Stimulated activated CD4-positive, alpha-beta T cell treated with anti-CD3 and anti-CD28 coated beads, Interleukin-1b, Interleukin-23, amount 100 ng/mL, for 24 hours (primary cell): Measurements from ENCODE around the gene MEST.
A peak's percentile ranks its signal among the peaks of the same experiment; 100 is the strongest.
"Not testable (repeated sequence)": the region's sequence is repeated elsewhere in the genome, so short reads cannot be mapped to it uniquely, and the experiment has no call there.

Experiments used
- DNase-seq, 4 experiments: peaks; one replicate each; pipeline ENCODE4 v3.0.0-alpha.2; 2020; ENCODE audit warnings: low read depth in 4 of 4, low spot score in 1 of 4

The MEST gene

GRCh38 chr7:130483031-130483430, 8.9 kb upstream of the MEST start:
- DNase-seq, result no peak

GRCh38 chr7:130485734-130486113, 6.2 kb upstream of the MEST start:
- no peak for DNase-seq

DNA sequence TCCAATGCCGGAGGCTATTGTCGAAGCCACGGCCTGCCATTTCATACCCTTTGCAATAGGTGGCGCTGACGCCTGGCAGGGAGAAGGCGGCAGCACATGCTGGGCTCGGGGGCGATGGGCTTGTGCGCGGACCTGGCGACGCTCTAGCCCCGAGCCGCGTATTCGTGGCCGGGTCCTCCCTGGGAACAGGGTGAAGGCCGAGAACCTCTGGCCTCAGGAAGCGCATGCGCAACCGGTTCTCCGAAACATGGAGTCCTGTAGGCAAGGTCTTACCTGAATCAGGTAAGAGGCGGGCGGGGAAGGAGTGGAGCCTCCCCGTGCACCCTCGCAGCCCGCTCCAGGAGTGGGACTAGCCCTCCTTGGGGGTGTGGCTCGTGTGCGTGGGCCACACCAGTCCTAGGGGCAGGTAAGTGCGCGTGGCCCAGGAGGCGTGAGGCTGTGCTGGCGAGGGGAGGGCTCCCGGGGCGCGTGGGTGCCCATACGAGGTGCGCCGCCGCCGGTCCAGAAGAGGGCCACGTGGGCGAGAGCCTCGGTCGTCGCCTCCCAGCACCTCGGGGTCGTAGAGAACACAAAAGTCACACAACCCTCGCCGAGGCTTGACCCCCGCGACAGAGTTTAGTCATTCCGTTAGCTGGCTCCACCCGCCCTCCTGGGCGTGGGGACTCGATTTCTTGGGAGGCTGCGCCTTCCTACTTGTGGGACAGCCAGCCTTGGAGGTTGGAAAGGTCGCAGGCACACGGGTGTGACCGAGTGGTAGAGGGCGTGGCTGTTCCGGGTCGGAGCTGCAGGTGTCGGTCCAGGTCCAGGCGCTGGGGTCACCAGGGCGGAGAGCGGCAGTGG, 5.6 kb upstream of the MEST start:
- DNase-seq, result peak; percentile 20 to 35 (median 29)

DNA sequence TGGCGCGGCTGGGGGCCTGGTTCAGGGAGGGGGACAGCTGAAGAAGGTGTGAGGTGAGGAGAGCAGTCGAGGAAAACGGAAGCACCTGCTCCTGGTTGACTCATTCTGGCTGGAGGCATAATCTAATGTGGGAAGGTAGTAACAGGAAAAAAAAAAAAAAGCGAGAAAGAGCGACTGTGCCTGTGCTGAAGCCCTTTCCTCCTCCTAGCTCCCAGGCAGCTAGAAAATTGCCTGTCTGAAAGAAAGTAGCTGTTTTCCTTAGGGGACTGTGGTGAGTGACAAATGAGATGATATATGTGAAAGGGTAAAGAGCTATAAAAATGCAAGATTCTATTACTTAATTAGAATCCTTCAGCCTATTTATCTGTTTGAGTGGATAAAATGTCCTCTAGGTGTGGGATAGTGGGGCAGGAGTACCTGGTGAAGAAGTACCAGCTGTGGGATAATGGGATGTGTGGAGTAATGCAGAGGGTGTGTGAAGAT, 4.9 kb upstream of the MEST start:
- no peak for DNase-seq

- no peak for DNase-seq
Measured at GRCh38 chr7:130488392-130489139, 3.3 kb upstream of the MEST start.

DNA sequence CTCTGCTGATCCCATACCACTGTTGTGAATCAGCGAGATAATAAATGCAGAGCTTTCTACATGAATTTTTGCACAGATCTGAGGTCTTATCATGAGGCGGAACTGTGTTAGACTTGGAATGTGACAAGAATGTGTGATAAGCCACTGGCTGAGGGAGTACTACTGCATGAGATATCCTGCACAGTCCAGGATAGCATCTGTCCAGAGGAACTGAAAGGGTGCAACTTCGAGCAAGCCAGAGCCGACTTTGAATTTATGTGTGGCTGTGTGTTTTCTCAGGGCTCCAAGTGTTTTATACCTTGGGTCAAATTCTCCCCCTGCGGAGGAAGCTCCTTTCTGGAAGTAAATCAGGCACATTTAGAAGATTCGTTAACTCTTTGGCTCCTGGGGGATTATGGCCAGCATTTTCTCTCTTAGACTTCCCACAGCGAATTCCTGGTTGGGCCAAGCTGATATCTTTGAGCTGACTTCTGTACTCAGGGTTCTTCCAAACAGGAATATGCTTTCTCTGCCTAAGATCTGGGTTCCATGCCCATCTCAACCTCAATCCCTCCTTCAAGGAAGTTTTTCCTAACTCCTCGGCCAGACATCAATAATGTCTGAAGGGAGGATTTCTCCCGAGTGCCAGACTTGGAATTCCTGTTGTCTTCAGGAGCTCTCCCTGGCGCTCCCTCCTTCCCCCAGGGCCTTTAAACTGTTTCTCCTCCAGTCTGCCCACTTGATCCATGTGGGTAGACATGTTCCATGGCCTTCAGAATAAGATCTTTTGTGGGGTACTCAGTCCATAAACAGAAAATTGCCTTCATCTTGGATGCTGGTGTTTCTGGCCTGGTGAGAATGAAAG, 2.5 kb upstream of the MEST start:
- DNase-seq, result no peak

- no peak for DNase-seq
Measured at GRCh38 chr7:130490311-130490791, 1.5 kb upstream of the MEST start.

- no peak for DNase-seq
Measured at GRCh38 chr7:130490888-130491804, 739 bp upstream of the MEST start.

DNA sequence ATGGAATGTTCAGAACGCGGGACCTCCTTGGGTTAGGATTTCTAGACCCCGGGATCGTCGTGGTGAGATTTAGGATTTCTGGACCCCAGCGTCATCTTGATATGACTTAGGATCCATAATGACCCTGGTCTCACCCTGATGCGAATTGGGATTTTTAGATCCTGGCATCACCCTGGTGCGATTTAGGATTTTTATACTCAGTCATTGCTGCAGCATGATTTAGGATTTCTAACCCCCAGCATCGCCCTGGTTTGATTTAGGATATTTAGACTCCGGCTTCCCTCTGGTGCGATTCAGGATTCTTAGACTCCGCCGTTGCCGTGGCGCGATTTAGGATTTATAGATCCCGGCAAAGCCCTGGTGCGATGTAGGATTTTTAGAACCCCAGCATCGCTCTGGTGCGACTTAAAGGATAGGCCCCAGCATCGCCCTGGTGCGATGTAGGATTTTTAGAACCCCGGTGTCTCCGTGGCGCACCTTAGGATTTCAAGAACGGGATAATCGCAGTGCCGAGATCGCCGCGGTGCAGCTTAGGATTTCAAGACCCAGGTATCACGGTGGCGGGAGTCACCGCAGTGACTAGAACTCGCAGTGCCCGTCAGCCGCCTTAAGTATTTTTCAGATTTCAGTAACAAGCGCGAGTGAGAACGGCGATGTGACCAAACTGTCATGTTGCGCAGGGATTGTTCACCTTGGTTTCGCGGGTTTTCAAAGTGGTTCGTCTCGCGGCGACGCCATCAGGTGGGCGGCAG, 814 bp downstream of the MEST start:
- DNase-seq, result no peak

DNA sequence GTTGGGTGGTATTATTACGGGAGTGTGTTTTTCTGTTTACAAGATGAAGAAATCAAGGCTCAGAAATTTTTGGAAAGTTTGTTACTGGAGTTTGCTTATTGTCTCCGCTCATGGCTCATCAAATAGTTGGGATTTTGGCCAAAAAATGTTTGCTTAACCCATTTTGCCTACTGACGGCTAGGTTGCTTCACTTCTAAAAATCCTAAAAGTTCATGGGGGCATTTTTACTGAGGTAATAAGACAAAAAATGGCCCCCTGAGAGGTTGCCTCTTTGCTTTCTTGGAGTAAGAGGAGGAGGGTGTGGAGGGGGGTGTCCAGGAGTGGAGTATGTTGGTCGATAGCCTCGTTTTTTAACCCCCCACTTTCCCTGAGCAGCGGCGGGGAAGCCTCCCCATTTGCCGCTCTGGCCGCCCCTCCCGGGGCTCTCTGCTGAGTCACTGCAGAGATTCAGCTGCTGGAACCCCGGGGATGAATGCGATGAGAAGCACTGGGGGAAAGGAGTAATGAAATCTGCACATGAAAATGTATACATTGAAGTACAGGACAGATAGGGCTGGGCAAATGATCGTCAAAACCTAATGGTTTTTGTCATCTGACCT, 1.5 kb downstream of the MEST start:
- DNase-seq, result no peak

- no peak for DNase-seq
Measured at GRCh38 chr7:130494431-130494858, 2.6 kb downstream of the MEST start.

DNA sequence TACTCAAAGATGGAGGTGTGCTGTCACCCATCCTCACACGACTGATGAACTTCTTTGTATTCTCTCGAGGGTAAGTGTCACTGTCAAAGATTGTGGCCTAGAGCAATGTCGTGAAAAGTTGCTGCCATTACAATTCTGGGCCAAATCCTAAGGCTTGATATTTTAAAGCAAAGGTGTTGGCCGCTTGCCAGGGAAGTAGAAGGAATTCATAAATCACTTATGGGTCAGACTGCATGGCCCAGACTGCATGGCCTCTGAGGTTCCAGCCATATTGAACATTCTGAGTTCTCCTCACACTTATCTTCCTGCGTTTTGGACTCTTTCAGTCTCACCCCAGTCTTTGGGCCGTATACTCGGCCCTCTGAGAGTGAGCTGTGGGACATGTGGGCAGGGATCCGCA, 8.6 kb downstream of the MEST start:
- no peak for DNase-seq

DNA sequence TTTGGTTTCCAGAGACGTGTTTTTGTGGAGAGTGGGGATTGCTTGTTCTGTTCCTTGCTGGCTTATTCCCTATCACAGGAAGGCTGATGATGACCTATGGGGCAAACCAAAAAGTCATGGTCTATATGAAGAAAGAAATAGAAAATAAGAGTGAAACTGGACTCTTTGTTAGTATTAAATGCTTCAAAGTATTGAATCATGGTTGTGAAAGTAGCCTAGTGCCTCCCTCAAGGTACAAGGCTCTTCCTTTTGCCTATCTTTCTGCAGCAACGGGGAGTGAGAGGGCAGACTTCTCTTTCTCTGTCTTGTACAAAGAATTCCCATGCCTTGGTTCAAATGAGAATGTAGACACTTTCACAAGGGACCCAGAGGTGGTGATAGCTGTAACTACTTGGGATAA, 9.0 kb downstream of the MEST start:
- no peak for DNase-seq

DNA sequence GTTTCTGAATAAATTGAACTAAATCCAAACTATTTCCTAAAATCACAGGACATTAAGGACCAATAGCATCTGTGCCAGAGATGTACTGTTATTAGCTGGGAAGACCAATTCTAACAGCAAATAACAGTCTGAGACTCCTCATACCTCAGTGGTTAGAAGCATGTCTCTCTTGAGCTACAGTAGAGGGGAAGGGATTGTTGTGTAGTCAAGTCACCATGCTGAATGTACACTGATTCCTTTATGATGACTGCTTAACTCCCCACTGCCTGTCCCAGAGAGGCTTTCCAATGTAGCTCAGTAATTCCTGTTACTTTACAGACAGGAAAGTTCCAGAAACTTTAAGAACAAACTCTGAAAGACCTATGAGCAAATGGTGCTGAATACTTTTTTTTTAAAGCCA, 13.9 kb downstream of the MEST start:
- DNase-seq, result no peak

DNA sequence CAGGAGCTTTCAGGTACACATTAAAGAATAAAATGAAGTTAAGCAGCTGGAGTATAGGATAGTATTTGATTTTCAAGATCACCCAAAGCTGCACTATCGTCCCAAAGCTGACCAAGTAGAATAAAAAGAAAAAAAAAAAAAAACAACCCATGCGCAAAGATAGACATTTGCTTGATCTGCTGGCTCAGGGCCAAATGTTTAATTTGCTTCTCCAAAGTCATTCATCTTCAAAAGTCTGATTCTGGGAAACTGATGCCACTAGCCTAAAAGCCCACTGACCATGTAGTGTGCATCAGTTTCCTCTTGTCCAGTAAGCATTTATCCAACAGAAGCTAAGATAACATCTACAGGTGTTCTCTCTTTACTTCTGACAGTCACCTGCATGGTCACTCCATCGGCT, 14.5 kb downstream of the MEST start:
- no peak for DNase-seq

DNA sequence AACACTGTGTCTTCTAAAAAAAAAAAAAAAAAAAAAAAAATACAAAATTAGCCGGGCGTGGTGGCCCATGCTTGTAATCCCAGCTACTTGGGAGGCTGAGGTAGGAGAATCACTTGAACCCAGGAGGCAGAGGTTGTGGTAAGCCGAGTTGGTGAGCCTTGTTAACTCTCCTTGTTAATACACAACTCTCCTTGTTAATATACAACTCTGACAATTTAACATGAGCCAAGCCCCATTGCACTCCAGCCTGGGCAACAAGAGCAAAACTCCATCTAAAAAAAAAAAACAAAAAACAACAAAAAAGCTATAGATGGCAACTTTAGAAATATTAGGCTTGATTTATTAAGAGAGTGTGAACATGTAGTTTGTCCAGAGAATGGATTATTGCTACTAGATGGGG, 20.2 kb downstream of the MEST start:
- DNase-seq, result not testable (repeated sequence)

DNA sequence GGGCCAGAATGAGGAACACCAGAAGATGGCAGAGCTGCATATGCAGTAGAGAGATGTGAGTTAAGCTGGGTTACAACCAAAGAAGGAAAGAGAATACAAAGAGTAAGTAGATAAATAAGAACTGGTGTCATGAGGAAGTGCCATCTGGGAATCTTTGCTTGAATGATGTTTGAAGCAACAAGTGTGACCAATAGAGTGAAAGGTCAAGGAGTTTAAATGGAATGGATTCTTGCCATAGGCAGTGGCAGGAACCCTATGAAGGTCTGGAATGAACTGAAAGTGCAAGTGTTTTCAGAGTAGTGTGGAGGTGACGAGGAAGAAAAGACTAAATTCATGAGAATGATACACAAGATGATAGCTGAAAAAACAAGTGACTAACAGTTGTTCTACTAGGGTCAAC, 21.6 kb downstream of the MEST start:
- no peak for DNase-seq

DNA sequence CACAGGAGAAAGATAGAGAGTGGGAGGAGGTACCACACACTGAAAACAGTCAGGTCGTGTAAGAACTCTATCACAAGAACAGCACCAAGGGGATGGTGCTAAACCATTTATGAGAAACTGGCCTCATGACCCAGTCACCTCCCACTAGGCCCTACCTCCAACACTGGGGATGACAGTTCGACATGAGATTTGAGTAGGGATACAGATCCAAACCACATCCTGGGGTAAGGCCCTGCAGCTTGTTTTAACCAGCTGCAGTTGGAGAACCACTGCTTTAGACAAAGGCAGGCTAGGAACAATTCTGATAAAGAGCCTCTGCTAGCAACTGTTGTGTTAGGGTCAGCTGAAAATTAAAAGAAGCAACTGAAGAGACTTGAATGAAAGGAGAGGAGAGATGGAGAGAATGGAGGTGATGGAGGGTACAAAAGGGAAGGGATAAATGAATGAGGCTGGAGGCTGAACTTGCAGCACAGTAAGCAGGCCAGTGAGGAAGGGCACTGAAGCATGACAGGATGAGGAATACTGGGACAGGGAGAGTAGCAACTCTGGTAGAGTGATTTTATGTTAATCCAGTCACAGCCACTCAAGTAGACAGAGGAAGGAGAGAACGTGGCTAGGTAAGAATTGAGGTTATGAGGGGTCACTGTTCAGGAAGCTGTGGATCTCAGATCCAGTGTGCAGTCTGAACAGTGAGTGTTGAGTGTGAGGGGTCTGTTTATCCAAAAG, 23.6 kb downstream of the MEST start:
- DNase-seq, result no peak
